Fibroblast of skin of scalp (primary cell): ENCODE data around the gene NRSN2.
"Not testable (repeated sequence)": the region's sequence is repeated elsewhere in the genome, so short reads cannot be mapped to it uniquely, and the experiment has no call there.

Source experiments
- DNase-seq: peaks from one replicate; pipeline ENCODE4 v3.0.0-alpha.2; 2013

Gene NRSN2

DNA sequence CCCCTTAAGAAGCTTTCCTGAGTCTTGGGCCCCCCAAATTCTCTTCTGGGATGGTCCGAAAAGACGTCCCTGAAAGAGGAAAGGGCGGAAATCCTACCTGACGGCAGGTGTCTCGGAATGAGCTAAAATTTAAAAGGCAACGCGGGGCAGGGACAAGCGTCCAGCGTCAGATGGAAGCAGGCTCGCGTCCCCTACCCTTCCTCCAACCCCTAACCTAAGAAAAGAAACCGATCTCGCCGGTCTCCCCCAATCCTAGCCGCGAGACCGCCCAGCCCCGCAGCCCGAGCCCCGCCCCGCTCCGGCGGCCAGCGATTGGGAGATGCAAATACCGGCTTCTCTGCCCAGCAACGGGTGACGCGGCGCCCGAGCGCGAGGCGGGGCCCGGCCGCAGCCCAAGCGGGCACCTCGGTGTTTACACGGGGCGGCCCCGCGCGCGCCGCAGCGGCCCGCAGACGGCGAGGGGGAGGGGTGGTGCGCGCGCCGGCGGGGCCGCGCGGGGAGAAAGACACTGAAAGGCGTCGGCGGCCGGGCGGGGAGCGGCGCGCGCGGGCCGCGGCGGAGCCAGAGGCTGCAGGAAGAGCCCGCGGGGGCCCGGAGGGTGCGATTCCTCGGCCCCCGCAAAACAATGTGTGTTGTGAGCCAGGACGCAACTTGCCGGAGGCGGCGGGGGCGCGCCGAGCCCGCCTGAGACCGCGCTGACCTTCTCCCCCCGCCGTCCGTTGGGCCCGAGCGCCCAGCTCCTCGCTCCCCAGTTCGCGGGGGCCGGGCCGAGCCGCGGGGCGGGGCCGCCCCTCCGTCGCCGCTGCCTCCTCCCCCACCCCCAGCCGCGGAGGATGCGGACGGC is 21.6 kb upstream of the NRSN2 start, which contains the start of gene SOX12:
SOX12 (plus strand) TSS at position 508 of the 844 bp plus-strand sequence. CDS start 373 bp downstream, outside the sequence.
- peak; percentile 93 for DNase-seq

DNA sequence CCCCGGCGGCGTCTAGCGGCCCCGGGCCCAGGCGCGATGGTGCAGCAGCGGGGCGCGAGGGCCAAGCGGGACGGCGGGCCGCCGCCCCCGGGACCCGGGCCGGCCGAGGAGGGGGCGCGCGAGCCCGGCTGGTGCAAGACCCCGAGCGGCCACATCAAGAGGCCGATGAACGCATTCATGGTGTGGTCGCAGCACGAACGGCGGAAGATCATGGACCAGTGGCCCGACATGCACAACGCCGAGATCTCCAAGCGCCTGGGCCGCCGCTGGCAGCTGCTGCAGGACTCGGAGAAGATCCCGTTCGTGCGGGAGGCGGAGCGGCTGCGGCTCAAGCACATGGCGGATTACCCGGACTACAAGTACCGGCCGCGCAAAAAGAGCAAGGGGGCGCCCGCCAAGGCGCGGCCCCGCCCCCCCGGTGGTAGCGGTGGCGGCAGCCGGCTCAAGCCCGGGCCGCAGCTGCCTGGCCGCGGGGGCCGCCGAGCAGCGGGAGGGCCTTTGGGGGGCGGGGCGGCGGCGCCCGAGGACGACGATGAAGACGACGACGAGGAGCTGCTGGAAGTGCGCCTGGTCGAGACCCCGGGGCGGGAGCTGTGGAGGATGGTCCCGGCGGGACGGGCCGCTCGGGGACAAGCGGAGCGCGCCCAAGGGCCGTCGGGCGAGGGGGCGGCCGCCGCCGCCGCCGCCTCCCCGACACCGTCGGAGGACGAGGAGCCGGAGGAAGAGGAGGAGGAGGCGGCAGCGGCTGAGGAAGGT is 20.8 kb upstream of the NRSN2 start:
- DNase-seq = peak; percentile 68

DNA sequence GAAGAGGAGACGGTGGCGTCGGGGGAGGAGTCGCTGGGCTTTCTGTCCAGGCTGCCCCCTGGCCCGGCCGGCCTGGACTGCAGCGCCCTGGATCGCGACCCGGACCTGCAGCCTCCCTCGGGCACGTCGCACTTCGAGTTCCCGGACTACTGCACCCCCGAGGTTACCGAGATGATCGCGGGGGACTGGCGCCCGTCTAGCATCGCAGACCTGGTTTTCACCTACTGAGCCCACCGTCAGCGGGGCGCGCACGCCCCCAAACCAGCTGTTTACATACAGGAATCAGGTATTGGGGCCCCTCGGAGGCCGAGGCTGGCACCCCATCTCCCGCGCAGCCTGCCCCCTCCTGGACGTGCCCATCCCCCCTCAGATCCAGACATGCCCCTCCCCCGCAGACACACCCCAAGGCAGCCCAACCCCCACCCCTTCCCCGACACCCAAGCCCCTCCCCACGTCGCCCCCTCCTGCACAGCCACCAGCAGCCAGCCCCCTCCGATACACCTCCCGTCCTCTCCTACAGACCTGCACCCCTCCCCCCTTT is 20.2 kb upstream of the NRSN2 start:
- DNase-seq = peak; percentile 22

DNA sequence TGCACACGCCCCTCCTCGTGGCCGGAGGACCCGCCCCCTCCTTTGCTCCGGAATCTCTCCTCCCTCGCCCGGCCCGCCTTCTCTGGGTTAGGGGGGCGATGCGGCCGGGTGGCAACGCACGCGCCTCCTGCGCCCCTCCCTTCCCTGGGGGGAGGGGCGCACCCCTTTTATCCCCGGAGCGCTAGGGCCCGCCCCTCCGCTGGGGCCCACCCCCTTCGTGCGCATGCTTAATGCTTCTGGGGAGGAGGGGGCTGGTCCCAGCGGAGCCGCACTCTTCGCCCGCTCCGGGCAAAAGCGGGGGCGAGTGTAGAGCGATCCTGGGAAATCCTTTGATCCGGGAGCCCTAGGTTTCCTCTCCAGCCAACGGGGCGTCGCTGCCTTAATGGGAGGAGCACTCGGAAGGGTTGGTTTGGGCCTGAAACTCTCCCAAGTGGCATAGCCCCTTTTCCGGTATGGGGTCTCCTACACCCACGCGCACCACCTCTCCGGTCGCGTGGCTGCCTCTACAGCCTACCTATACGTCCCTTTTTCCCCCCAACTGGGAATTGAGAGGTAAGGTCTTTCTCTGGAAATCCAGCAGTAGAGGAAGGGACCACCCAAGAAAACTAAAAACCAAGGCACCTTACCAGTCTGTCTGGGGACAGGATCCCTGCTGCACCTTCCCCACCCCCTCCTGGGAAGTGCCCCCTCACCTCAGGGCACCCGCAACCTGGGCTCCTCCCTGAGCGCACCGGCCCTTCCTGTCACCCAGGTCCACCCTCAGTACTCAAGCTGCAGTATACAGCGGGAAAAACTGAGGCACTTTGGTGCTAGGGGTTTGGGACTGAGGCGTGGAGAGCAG is 19.5 kb upstream of the NRSN2 start:
- DNase-seq = peak; percentile 96

DNA sequence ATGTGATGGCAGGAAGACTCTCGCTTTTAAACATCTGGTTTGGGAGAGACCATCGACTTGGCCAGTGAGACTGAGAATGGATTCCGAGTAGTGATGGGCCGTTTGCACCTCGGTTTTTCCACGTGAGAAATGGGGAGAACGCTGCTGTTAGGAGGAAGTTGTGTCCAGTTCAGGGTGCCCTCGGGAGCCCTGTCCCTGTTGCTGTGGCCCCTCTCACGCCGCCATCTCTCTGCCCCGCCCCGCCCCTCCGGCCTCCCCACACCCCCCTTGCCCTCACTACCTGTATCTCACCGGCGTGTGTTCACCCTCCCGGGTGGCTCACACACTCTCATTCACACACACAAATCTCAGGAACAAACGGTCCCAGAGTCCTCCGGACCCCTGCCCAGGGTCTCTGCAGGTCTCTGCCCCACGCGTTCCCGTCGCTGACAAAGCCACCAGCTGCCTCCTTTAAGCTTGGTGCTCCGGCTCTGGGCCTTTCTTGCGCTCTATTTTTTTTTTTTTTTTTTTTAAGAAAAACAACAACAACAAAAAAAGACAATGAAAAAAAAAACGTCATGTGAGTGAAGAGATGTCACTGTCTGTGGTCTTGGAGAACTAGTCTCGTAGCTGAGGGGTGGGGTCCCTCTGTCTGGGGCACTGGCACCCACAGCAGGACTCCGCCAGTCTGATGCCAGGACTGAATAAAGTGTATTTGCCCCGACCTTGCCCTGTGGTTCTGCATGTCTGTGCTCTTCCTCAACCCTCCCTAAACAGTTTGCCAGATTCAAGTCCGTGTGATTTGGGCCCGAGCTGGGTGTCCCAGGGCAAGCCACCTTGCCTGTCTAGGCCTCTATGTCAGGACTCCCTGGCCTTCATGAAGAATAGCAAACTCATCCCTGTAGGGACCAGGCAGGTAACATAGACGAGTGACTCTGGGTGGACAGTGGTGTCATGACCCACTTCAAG is 18.6 kb upstream of the NRSN2 start:
- peak; percentile 10 for DNase-seq

DNA sequence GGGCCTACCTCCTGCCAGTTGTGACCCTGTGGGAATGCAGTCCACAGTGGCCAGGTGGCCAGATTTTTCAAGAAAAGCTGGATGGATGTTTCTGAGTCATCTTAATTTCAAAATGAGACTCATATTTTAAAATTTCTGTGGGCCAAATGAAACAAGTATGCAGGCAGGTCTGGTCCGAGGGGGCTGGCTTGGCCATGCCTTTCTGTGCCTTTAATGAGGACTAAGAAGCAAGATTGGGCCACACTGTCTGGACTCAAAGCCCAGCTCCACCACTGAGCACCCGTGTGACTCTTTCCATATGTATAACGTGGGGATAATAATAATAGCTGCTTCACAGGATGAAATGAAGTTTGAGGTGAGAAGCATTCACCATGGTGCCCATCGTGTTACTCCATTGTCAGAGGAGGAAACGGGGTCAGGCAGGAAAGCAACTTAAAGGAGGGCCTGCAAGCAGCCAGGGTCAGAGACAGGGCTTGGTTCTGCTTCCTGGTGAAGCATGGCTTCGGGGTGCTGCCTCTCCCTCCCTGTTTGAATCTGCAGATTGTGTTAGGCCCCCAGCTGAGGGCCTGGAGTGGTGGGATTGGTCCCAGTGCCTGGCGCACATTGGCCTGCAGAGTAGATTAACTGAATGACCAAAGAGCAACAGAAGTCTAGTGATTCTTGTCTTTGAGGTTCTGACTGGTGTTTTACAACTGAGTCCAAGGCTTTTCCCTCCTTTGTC is 17.8 kb upstream of the NRSN2 start:
- DNase-seq = no peak

- no peak for DNase-seq
Observed at GRCh38 chr20:329851-330232, 17.1 kb upstream of the NRSN2 start.

- DNase-seq = peak; percentile 77
Observed at GRCh38 chr20:330233-331149, 16.4 kb upstream of the NRSN2 start.

DNA sequence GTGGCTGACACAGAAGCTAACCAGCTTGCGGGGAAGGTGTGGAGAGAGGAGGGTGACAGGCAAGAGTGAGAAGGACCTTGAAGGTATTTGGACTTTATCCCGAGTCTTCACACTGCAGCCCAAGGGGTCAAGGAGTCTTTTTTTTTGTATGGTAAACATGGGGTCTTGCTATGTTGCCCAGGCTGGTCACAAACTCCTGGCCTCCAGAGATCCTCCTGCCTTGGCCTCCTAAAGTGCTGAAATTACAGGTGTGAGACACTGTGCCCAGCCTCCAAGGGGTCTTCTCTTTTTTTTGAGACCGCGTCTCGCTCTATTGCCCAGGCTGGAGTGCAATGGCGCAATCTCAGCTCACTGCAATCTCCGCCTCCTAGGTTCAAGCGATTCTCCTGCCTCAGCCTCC is 12.3 kb upstream of the NRSN2 start:
- DNase-seq = no peak

DNA sequence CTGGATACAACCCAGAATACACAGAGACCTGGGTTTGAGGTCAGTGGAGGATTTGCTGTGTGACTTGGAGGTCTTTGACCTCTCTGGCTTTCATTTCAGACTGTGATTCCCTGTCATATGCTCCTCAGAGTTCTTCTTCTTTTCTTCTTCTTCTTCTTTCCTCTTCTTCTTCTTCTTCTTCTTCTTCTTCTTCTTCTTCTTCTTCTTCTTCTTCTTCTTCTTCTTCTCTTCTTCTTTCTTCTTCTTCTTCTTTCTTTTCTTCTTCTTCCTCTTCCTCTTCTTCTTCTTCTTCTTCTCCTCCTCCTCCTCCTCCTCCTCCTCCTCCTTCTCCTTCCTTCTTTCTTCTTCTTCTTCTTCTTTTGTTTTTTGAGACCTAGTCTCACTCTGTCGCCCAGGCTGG is 10.9 kb upstream of the NRSN2 start:
- DNase-seq = not testable (repeated sequence)

- peak; percentile 86 for DNase-seq
Observed at GRCh38 chr20:341682-342081, 5.2 kb upstream of the NRSN2 start.

- DNase-seq = no peak
Observed at GRCh38 chr20:343107-343506, 3.8 kb upstream of the NRSN2 start.

GRCh38 chr20:346033-346639 is 775 bp upstream of the NRSN2 start:
- no peak for DNase-seq

DNA sequence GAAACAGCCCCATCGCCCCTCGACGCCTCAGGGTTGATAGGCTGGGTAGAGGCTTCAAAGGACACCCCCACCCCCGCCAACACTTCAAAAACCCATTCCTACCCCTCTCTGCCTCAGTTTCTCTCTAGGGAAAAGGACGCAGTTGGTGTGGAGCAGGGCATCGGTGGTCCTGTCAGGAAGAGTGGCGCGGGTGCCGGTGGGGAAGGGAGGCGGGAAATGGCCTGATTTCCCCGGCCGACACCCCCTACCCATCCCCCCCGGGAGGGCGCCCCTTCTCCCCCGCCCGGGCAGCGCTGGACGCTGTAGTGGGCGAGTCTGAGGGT is 367 bp downstream of the NRSN2 start:
- no peak for DNase-seq

- peak; percentile 97 for DNase-seq
Observed at GRCh38 chr20:347640-348484, 951 bp downstream of the NRSN2 start.

GRCh38 chr20:348972-349841 is 2.3 kb downstream of the NRSN2 start:
- no peak for DNase-seq

DNA sequence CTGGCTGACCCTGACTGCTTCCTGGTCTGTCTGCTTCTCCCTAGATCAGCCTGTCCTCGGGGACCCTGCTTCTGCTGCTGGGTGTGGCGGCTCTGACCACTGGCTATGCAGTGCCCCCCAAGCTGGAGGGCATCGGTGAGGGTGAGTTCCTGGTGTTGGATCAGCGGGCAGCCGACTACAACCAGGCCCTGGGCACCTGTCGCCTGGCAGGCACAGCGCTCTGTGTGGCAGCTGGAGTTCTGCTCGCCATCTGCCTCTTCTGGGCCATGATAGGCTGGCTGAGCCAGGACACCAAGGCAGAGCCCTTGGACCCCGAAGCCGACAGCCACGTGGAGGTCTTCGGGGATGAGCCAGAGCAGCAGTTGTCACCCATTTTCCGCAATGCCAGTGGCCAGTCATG is 6.3 kb downstream of the NRSN2 start:
- no peak for DNase-seq
